MCF 10A (cell line): ENCODE results near the gene TAF11L4. TPM values are rescaled to one million over a fixed set of nuclear protein-coding genes. Genes with fewer than 3 reads are reported as not detected.
"Not testable (repeated sequence)": the region's sequence is repeated elsewhere in the genome, so short reads cannot be mapped to it uniquely, and the experiment has no call there.

Experiments
- BruUV-seq: library from RNA; stranded (reverse); fragments of 400-500 nt; replicated peaks from 2 replicates; lab custom pipeline; 2021; lab: Mats Ljungman, UMichigan
- CTCF ChIA-PET: fragments of 300-600 bp; sonication (Branson Sonifier 250); formaldehyde crosslinking; extraction: SDS; loops from one replicate; lab custom pipeline; 2021; ENCODE audit warnings: antibody characterized with exemption, inconsistent platforms; lab: Yijun Ruan, JAX
- POLR2A ChIA-PET: fragments of 300-600, 350-650 bp; sonication (Branson Sonifier 250); formaldehyde crosslinking; extraction: SDS; loops from one replicate; lab custom pipeline; 2020; ENCODE audit warnings: antibody characterized with exemption, inconsistent platforms; lab: Yijun Ruan, JAX
- DNase-seq: peaks from one replicate; pipeline ENCODE4 v3.0.0-alpha.2; 2018; ENCODE audit not compliant: unreplicated experiment
- H3K27ac Mint-ChIP-seq: one replicate; pipeline ENCODE4 v1.8.0; 2022; ENCODE audit warnings: mild to moderate bottlenecking, low read depth, mixed read lengths; ENCODE audit not compliant: unreplicated experiment
- H3K27me3 Mint-ChIP-seq: one replicate; pipeline ENCODE4 v1.8.0; 2022; ENCODE audit warnings: mixed read lengths; ENCODE audit not compliant: insufficient read depth, unreplicated experiment
- H3K36me3 Mint-ChIP-seq: one replicate; pipeline ENCODE4 v1.8.0; 2022; ENCODE audit warnings: mild to moderate bottlenecking, moderate library complexity, mixed read lengths; ENCODE audit not compliant: insufficient read depth, unreplicated experiment
- H3K4me1 Mint-ChIP-seq: one replicate; pipeline ENCODE4 v1.8.0; 2022; ENCODE audit warnings: mixed read lengths; ENCODE audit not compliant: insufficient read depth, unreplicated experiment
- H3K4me3 Mint-ChIP-seq: one replicate; pipeline ENCODE4 v1.8.0; 2022; ENCODE audit warnings: mild to moderate bottlenecking, moderate library complexity, mixed read lengths; ENCODE audit not compliant: unreplicated experiment
- H3K9me3 Mint-ChIP-seq: one replicate; pipeline ENCODE4 v1.8.0; 2022; ENCODE audit warnings: mixed read lengths; ENCODE audit not compliant: unreplicated experiment
- intact Hi-C: fragments of 100-400 bp; cut with micrococcal nuclease; formaldehyde crosslinking; loops from 2 replicates; pipeline ENCODE4 v1.14.1; 2022
- total RNA-seq: library from RNA; stranded (reverse); gene quantifications from 2 replicates; pipeline ENCODE4 v1.2.3, GENCODE V29; 2022
- TF ChIP-seq, protein P1 (sequence below): fragments of 200-600 bp; IDR thresholded peaks from one replicate; pipeline ENCODE4 v1.8.0; 2022; ENCODE audit warnings: antibody characterized with exemption, mild to moderate bottlenecking; ENCODE audit not compliant: unreplicated experiment

The TAF11L4 gene
- total RNA-seq, 1 experiment from 2014 or later = not detected

DNA sequence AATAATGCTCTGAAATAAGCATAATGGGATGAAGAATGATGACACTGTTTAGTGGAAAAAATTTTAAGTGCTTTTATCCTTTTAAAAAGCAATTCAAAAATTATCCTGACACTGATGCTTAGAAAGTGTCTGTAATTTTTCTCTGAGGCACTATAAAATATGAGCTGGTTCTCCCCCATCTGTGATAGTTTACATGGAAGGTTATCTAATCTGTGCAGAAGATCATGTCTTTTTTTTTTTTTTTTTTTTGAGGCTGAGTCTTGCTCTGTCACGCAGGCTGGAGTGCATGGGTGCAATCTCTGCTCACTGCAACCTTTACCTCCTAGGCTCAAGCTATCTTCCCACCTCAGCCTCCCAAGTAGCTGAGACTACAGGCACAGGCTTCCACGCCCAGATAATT, 38.8 kb upstream of the TAF11L4 start:
- Mint-ChIP-seq H3K9me3 (no peaks in the 10 kb centered on the region), H3K27me3 (no peaks in the 10 kb centered on the region), H3K4me1 (peaks cover 11% of the 10 kb centered on the region), H3K36me3 (no peaks in the 10 kb centered on the region), H3K27ac (no peak overlapping the region), H3K4me3 (no peak overlapping the region)
- DNase-seq = no peak
- intact Hi-C loops = no loop called here
- no TSS peak for BruUV-seq
- TF ChIP-seq, protein P1, sequence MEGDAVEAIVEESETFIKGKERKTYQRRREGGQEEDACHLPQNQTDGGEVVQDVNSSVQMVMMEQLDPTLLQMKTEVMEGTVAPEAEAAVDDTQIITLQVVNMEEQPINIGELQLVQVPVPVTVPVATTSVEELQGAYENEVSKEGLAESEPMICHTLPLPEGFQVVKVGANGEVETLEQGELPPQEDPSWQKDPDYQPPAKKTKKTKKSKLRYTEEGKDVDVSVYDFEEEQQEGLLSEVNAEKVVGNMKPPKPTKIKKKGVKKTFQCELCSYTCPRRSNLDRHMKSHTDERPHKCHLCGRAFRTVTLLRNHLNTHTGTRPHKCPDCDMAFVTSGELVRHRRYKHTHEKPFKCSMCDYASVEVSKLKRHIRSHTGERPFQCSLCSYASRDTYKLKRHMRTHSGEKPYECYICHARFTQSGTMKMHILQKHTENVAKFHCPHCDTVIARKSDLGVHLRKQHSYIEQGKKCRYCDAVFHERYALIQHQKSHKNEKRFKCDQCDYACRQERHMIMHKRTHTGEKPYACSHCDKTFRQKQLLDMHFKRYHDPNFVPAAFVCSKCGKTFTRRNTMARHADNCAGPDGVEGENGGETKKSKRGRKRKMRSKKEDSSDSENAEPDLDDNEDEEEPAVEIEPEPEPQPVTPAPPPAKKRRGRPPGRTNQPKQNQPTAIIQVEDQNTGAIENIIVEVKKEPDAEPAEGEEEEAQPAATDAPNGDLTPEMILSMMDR = no peak
- POLR2A ChIA-PET = no interaction called here
- CTCF ChIA-PET = no interaction called here

DNA sequence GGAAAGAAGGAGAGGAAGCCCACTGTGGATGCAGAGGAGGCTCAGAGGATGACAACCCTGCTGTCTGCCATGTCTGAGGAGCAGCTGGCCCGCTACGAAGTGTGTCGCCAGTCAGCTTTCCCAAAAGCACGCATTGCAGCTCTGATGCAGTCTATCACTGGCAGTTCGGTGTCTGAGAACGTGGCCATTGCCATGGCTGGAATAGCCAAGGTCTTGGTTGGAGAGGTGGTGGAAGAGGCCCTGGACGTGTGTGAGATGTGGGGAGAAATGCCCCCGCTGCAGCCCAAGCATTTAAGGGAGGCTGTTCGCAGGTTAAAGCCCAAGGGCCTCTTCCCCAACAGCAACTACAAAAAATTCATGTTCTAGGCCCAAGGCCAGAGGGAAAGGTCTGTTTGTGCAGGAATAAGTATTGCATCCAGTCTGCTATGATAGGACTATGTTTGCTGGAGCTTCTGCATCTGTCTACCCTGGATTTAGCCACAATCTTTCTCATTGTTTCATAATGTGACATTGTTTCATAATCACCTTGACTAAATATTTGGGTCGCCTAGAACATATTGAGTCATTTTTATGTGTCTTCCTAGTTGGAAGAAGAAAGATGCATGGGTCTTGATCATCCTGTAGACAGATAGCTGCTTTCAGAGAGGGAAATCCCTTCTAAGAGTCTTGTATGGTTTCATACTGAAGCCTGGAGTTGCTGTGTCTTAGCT, 35.0 kb upstream of the TAF11L4 start:
- H3K4me1 Mint-ChIP-seq = peaks cover 11% of the 10 kb centered on the region
- BruUV-seq, intact Hi-C loops, H3K27ac Mint-ChIP-seq, H3K27me3 Mint-ChIP-seq, H3K36me3 Mint-ChIP-seq, H3K9me3 Mint-ChIP-seq, POLR2A ChIA-PET, CTCF ChIA-PET, H3K4me3 Mint-ChIP-seq: not testable (repeated sequence)
- DNase-seq = peak; percentile 4

DNA sequence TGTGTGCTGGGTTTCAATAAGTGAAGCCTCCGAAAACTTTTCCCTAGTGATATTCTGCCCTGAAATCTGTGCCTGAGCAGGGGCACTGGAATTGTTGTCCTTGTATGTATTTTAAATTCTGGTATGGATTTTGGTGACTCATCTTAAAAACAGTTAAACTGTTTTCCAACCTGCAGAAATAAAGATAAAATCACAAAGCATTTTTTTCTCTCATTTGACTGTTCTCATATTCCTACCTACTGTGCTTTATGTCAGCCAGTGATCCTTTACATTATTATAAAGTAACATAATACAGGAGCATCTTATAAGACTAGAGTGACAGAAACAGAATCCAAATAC, 34.5 kb upstream of the TAF11L4 start:
- no peak for DNase-seq
- intact Hi-C loops = no loop called here
- CTCF ChIA-PET = no interaction called here
- no peak overlapping the region for H3K4me3 Mint-ChIP-seq
- no TSS peak for BruUV-seq
- TF ChIP-seq, protein P1 = no peak
- POLR2A ChIA-PET = no interaction called here
- no peaks in the 10 kb centered on the region for H3K9me3 Mint-ChIP-seq
- H3K36me3 Mint-ChIP-seq = no peaks in the 10 kb centered on the region
- H3K4me1 Mint-ChIP-seq = peaks cover 11% of the 10 kb centered on the region
- no peak overlapping the region for H3K27ac Mint-ChIP-seq
- H3K27me3 Mint-ChIP-seq = no peaks in the 10 kb centered on the region

DNA sequence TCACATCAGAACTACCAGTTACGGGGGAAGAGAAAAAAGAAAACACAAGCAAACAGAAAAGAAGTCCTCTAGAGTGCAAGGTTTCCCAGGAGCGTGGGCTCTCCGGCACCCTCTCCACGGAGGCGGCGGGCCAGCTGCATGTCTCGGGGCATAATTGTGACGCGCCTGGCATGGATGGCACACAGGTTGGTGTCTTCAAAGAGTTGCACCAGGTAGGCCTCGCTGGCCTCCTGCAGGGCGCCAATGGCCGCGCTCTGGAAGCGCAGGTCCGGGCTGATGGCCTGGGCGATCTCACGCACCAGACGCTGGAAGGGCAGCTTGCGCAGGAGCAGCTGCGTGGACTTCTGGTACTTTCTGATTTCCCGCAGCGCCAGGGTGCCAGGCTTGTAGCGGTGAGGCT, 30.3 kb upstream of the TAF11L4 start:
- peaks cover 10% of the 10 kb centered on the region for H3K4me1 Mint-ChIP-seq
- DNase-seq, H3K27ac Mint-ChIP-seq, intact Hi-C loops, H3K9me3 Mint-ChIP-seq, CTCF ChIA-PET, POLR2A ChIA-PET, H3K4me3 Mint-ChIP-seq, H3K27me3 Mint-ChIP-seq, H3K36me3 Mint-ChIP-seq, BruUV-seq: not testable (repeated sequence)

DNA sequence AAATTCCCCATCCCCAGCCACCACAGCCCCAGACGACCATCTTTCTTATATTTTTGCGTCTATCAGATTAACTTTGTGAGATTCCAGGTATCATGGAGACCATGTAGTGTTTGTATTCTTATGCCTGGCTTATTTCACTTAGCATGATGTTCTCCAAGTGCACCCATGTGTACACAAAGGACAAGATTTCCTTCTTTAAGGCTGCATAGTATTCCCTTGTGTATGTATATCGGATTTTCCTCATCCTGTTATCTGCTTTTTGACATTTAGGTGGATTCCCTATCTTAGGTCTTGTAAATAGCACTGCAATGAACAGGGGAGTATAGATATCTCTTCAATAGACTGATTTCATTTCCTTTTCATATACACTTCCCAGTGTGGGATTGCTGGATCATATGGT, 28.8 kb upstream of the TAF11L4 start:
- no peak for DNase-seq
- no TSS peak for BruUV-seq
- Mint-ChIP-seq H3K9me3 (no peaks in the 10 kb centered on the region), H3K4me3 (no peak overlapping the region), H3K4me1 (no peaks in the 10 kb centered on the region), H3K27me3 (no peaks in the 10 kb centered on the region), H3K27ac (no peak overlapping the region), H3K36me3 (no peaks in the 10 kb centered on the region)
- ChIA-PET CTCF (no interaction called here), POLR2A (no interaction called here)
- intact Hi-C loops = no loop called here
- TF ChIP-seq, protein P1 = no peak
